Renal cortical epithelial cell (primary cell): ENCODE measurements around the gene SS18L1. TPM values are rescaled to one million over a fixed set of nuclear protein-coding genes. Genes with fewer than 3 reads are reported as not detected.
"Not testable (repeated sequence)": the region's sequence is repeated elsewhere in the genome, so short reads cannot be mapped to it uniquely, and the experiment has no call there.

Experiments
- DNase-seq: peaks from one replicate; pipeline ENCODE4 v3.0.0-alpha.2; 2011; ENCODE audit warnings: low read depth
- total RNA-seq: library from RNA; depleted of rRNA; stranded (reverse); fragments of >200 nt; gene quantifications from 2 replicates; pipeline ENCODE4 v1.2.3, GENCODE V29; 2014

Gene SS18L1
- total RNA-seq, 1 donor from 2014 or later = 21.8 TPM

- DNase-seq = peak; percentile 59
These were observed 7.1 kb upstream of the SS18L1 start for GRCh38 chr20:62136283-62137091.

GRCh38 chr20:62137092-62137384, 6.5 kb upstream of the SS18L1 start:
- no peak for DNase-seq

GRCh38 chr20:62137478-62138203, 5.9 kb upstream of the SS18L1 start:
- DNase-seq = no peak

- no peak for DNase-seq
These were observed 5.4 kb upstream of the SS18L1 start for GRCh38 chr20:62138204-62138543.

- DNase-seq = no peak
These were observed 4.7 kb upstream of the SS18L1 start for GRCh38 chr20:62138912-62139311.

- no peak for DNase-seq
These were observed 3.9 kb upstream of the SS18L1 start for GRCh38 chr20:62139636-62140035.

GRCh38 chr20:62141043-62141396, 2.5 kb upstream of the SS18L1 start:
- no peak for DNase-seq

GRCh38 chr20:62141397-62142251, 1.9 kb upstream of the SS18L1 start:
- DNase-seq = no peak

GRCh38 chr20:62142252-62143080, 1.1 kb upstream of the SS18L1 start:
- DNase-seq = no peak

- DNase-seq = no peak
These were observed 622 bp downstream of the SS18L1 start for GRCh38 chr20:62143957-62144825.

GRCh38 chr20:62145688-62146018, 2.1 kb downstream of the SS18L1 start:
- DNase-seq = no peak

- no peak for DNase-seq
These were observed 2.6 kb downstream of the SS18L1 start for GRCh38 chr20:62146019-62146755.

GRCh38 chr20:62147125-62147524, 3.6 kb downstream of the SS18L1 start:
- DNase-seq = no peak

GRCh38 chr20:62147528-62147927, 4.0 kb downstream of the SS18L1 start:
- no peak for DNase-seq

- DNase-seq = not testable (repeated sequence)
These were observed 4.8 kb downstream of the SS18L1 start for GRCh38 chr20:62148383-62148782.

- no peak for DNase-seq
These were observed 5.3 kb downstream of the SS18L1 start for GRCh38 chr20:62148908-62149314.

- DNase-seq = no peak
These were observed 6.2 kb downstream of the SS18L1 start for GRCh38 chr20:62149532-62150309.

- DNase-seq = no peak
These were observed 6.7 kb downstream of the SS18L1 start for GRCh38 chr20:62150310-62150575.

GRCh38 chr20:62151225-62151624, 7.7 kb downstream of the SS18L1 start:
- no peak for DNase-seq
